Esophagus muscularis mucosa (tissue), 4 donors: ENCODE data around the gene GMPR. TPM values are rescaled to one million over a fixed set of nuclear protein-coding genes. Genes with fewer than 3 reads are reported as not detected.

ENCODE experiments used
- DNase-seq: peaks from one replicate; pipeline ENCODE4 v3.0.0-alpha.2; 2017; ENCODE audit errors: extremely low spot score
- H3K27ac ChIP-seq, 4 donors: fragments of 200-600 bp; sonication (generic); replicated peaks in 1 of 4; 1 replicate in 3 of 4; 2 replicates in 1 of 4; pipeline ENCODE4 v1.5.1; 2016 to 2019; ENCODE audit warnings: mild to moderate bottlenecking in 1 of 4
- H3K27me3 ChIP-seq, 4 donors: fragments of 200-600 bp; sonication (generic); one replicate each; pipeline versions ENCODE4 v1.5.1 to v1.6.0; 2016 to 2019
- H3K36me3 ChIP-seq, 4 donors: fragments of 200-600 bp; sonication (generic); one replicate each; pipeline ENCODE4 v1.5.1; 2016 to 2019
- H3K4me1 ChIP-seq, 4 donors: fragments of 200-600 bp; sonication (generic); one replicate each; pipeline ENCODE4 v1.5.1; 2016 to 2019
- H3K4me3 ChIP-seq, 4 donors: fragments of 200-600 bp; sonication (generic); 1 replicate in 2 of 4; 2 replicates in 2 of 4; pipeline ENCODE4 v1.5.1; 2016 to 2019; ENCODE audit warnings: mild to moderate bottlenecking in 4 of 4, moderate library complexity in 1 of 4
- H3K9me3 ChIP-seq, 4 donors: fragments of 200-600 bp; sonication (generic); 1 replicate in 3 of 4; 2 replicates in 1 of 4; pipeline ENCODE4 v1.5.1; 2016 to 2019
- CTCF ChIP-seq, 3 experiments: fragments of 200-600 bp in 2 of 3; fragments of 450-650 bp in 1 of 3; sonication (generic) in 2 of 3; IDR thresholded peaks; one replicate each; pipeline ENCODE4 v1.5.1; 2017 to 2019; ENCODE audit warnings: antibody characterized with exemption in 3 of 3, mild to moderate bottlenecking in 2 of 3, moderate library complexity in 1 of 3
- EP300 ChIP-seq: sonication (generic); formaldehyde crosslinking; IDR thresholded peaks from one replicate; pipeline ENCODE4 v1.6.1; 2017; ENCODE audit warnings: antibody characterized with exemption
- POLR2A ChIP-seq: fragments of 450-650 bp; IDR thresholded peaks from one replicate; pipeline ENCODE4 v1.6.1; 2017; ENCODE audit warnings: antibody characterized with exemption, moderate library complexity, mild to moderate bottlenecking, low read depth
- POLR2AphosphoS5 ChIP-seq, 2 donors: sonication (generic); formaldehyde crosslinking; IDR thresholded peaks; one replicate each; pipeline ENCODE4 v1.6.1; 2017; ENCODE audit warnings: antibody characterized with exemption in 2 of 2
- WGBS: methylation state at CpG from one replicate; pipeline ENCODE4 v1.1.5; 2018; 5-methylcytosine and 5-hydroxymethylcytosine counted together
- intact Hi-C: fragments of 100-400 bp; cut with DNase I; formaldehyde crosslinking; loops from one replicate; pipeline ENCODE4 v1.15.1; 2023
- total RNA-seq, 4 donors: library from RNA; depleted of rRNA; stranded (reverse); fragments of >200 nt; gene quantifications; one replicate each; pipeline versions ENCODE4 v1.1.0 to v1.2.1, GENCODE V29; 2016

GMPR gene
- total RNA-seq, 4 donors from 2014 or later = 32.8 to 69.7 (median 52.0) TPM

GRCh38 chr6:16248271-16248853 is 10.0 kb downstream of the GMPR start:
- H3K4me1 ChIP-seq = peaks cover 23 to 32% (median 25%) of the 10 kb centered on the region in 4 donors
- no peak overlapping the region for H3K27ac ChIP-seq
- peaks cover 26 to 67% (median 38%) of the 10 kb centered on the region in 4 donors for H3K36me3 ChIP-seq
- intact Hi-C loops = no loop called here
- WGBS = 94% methylated on average over 7 of the region's 7 CpGs
- TF ChIP-seq CTCF (IDR thresholded peaks at IDR 0.05) = no peak
- no peak for TF ChIP-seq EP300
- TF ChIP-seq POLR2A = no peak
- no peak for TF ChIP-seq POLR2AphosphoS5 (IDR thresholded peaks at IDR 0.05)
- H3K27me3 ChIP-seq = no peaks in the 10 kb centered on the region
- DNase-seq = no peak
- no peaks in the 10 kb centered on the region for H3K9me3 ChIP-seq
- no peak overlapping the region for H3K4me3 ChIP-seq

GRCh38 chr6:16249971-16250370 is 11.6 kb downstream of the GMPR start:
- Histone ChIP-seq H3K4me1 (peaks cover 7 to 22% (median 8%) of the 10 kb centered on the region in 4 donors), H3K36me3 (peaks cover 34 to 82% (median 44%) of the 10 kb centered on the region in 4 donors)
- intact Hi-C loops = no loop called here

GRCh38 chr6:16251706-16252105 is 13.3 kb downstream of the GMPR start:
- H3K27me3 ChIP-seq = no peaks in the 10 kb centered on the region
- whole genome bisulfite sequencing = 92% methylated on average over 2 of the region's 2 CpGs
- TF ChIP-seq CTCF (IDR thresholded peaks at IDR 0.05) (no peak), EP300 (no peak), POLR2A (no peak), POLR2AphosphoS5 (IDR thresholded peaks at IDR 0.05) (no peak)
- peaks cover 0 to 7% (median 0%) of the 10 kb centered on the region in 4 donors for H3K4me1 ChIP-seq
- intact Hi-C loops = no loop called here
- H3K36me3 ChIP-seq = peaks cover 39 to 88% (median 51%) of the 10 kb centered on the region in 4 donors
- DNase-seq = no peak
- no peaks in the 10 kb centered on the region for H3K9me3 ChIP-seq
- H3K27ac ChIP-seq = no peak overlapping the region
- no peak overlapping the region for H3K4me3 ChIP-seq

More at GRCh38 chr6:16249971-16250370, 11.6 kb downstream of the GMPR start:
- no peak for DNase-seq
- H3K27ac ChIP-seq = no peak overlapping the region
- no peak for TF ChIP-seq POLR2A
- TF ChIP-seq POLR2AphosphoS5 (IDR thresholded peaks at IDR 0.05) = no peak
- TF ChIP-seq EP300 = no peak
- TF ChIP-seq CTCF (IDR thresholded peaks at IDR 0.05) = no peak
- H3K9me3 ChIP-seq = no peaks in the 10 kb centered on the region
- H3K27me3 ChIP-seq = no peaks in the 10 kb centered on the region
- H3K4me3 ChIP-seq = no peak overlapping the region
- WGBS = 91% methylated on average over 1 of the region's 1 CpG

GRCh38 chr6:16252686-16253299 is 14.4 kb downstream of the GMPR start:
- Histone ChIP-seq H3K4me1 (peaks cover under 1 to 8% (median 4%) of the 10 kb centered on the region in 4 donors), H3K27ac (no peak overlapping the region), H3K9me3 (no peaks in the 10 kb centered on the region), H3K27me3 (no peaks in the 10 kb centered on the region), H3K4me3 (no peak overlapping the region), H3K36me3 (peaks cover 29 to 81% (median 41%) of the 10 kb centered on the region in 4 donors)
- TF ChIP-seq POLR2AphosphoS5 (IDR thresholded peaks at IDR 0.05) (no peak), POLR2A (no peak), EP300 (no peak), CTCF (IDR thresholded peaks at IDR 0.05) (no peak)
- 78% methylated on average over 2 of the region's 2 CpGs for WGBS
- intact Hi-C loops = no loop called here
- no peak for DNase-seq
